IPS-11a (cell line): ENCODE results near the gene TP73.

ENCODE experiments used
- H3K4me3 ChIP-seq: one replicate; pipeline ENCODE4 v1.5.1; 2013; ENCODE audit warnings: low read depth, low read length, control low read depth

TP73 gene

GRCh38 chr1:3651026-3651929, 1.0 kb upstream of the TP73 start:
- H3K4me3 ChIP-seq, result peak overlapping the region; percentile 35

GRCh38 chr1:3652548-3653285, 401 bp downstream of the TP73 start:
- H3K4me3 ChIP-seq, result peak overlapping the region; percentile 33

DNA sequence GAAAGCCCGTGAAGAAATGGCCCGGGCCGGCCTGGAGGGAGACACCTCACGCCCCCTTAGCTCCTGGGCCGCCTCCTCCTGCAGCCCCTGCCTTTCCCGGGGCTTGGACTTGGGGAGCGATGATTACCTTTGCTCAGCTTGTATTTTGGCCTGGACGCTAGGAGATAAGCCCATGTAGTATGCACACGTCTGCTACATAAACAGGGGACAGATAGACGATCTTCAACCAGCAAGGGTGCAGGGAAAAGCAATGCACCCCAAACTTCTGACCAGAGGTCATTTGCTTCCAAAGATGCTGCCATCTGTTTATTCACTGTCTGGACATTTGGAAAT, 936 bp downstream of the TP73 start:
- H3K4me3 ChIP-seq, result no peak overlapping the region

DNA sequence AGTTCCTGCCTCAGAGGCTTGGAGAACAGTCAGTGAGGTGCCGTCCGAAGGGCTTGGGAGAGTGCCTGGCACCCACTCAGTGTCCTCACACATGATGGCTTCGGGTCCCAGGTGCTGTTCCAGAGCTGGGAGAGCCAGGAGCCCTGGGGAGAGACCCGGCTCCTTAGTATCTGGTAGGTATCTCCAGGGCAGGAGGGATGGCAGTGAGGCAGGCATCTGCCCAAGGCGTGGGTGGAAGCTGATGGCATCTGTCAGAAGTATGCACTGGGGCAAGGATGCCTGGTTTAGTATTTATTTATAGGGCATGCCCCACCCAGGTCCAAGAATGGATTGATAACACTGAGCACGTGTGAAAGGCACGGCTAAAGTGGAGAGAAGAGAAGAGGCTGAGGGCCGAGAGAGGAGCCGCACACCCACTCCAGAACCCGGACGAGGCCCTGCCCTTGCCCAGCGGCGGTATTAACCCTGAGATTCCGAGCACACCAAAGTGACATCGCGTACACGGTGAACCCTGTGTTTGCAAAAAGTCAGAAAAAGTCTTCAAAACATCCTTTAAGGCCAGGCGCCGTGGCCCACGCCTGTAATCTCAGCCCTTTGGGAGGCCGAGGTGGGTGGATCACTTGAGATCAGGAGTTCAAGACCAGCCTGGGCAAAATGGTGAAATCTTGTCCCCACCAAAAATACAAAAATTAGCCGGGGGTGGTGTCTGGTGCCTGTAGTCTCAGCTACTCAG, 2.4 kb downstream of the TP73 start:
- H3K4me3 ChIP-seq, result no peak overlapping the region

- no peak overlapping the region for H3K4me3 ChIP-seq
Observed at GRCh38 chr1:3656450-3657095, 4.3 kb downstream of the TP73 start.

DNA sequence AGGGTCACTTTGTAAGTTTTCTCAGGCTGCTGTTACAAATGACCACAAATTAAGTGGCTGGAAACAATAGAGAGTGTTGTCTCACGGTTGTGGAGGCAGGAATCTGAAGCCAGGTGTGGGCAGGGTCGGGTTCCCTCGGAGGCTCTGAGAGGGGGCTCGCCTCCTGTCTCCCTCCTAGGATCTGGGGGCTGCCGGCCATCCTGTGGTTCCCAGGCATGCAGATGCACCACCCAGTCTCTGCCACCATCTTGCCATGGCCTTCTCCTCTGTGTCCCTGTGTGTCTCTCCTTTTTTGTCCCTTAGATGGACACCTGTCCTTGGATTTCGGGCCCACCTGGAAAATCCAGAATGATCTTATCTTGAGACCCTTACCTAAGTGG, 4.8 kb downstream of the TP73 start:
- no peak overlapping the region for H3K4me3 ChIP-seq

DNA sequence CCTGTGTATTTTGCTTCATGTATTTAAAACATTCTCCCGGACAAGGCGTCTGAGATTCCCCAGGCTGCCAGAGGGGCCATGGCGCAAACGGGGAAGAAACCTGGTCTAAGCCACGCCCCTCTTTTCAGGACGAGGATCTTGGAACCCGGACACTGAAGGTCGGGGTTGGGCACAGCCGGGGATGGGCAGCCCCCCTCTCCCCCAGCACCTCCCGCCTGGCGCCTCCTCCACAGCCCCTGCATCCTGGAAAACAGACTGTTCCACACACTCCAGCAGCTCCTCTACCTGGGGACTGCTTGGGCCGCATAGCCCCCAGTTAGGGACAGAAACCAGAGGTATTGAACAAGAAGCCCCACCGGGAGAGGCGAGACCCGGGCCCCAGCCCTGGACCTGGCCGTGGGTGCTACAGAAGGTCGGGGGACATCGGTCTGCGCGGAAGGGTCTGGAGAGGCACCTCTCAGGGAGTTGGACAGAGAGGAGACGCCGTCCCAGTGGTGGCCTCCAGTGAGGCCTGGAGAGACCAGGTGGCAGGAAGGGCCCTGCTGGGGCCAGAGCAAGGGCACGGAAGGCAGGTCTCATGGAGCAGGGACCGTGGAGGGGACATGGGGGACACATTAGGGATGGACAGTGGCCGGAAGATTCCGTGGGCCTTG, 5.4 kb downstream of the TP73 start:
- H3K4me3 ChIP-seq, result no peak overlapping the region

- H3K4me3 ChIP-seq, result no peak overlapping the region
Observed at GRCh38 chr1:3658231-3658615, 5.9 kb downstream of the TP73 start.

- H3K4me3 ChIP-seq, result no peak overlapping the region
Observed at GRCh38 chr1:3659093-3659492, 6.8 kb downstream of the TP73 start.

- H3K4me3 ChIP-seq, result no peak overlapping the region
Observed at GRCh38 chr1:3660704-3661103, 8.4 kb downstream of the TP73 start.

GRCh38 chr1:3661631-3662030, 9.3 kb downstream of the TP73 start:
- H3K4me3 ChIP-seq, result no peak overlapping the region

- no peak overlapping the region for H3K4me3 ChIP-seq
Observed at GRCh38 chr1:3662080-3662671, 9.9 kb downstream of the TP73 start.

GRCh38 chr1:3663999-3664699, 11.8 kb downstream of the TP73 start:
- H3K4me3 ChIP-seq, result no peak overlapping the region

DNA sequence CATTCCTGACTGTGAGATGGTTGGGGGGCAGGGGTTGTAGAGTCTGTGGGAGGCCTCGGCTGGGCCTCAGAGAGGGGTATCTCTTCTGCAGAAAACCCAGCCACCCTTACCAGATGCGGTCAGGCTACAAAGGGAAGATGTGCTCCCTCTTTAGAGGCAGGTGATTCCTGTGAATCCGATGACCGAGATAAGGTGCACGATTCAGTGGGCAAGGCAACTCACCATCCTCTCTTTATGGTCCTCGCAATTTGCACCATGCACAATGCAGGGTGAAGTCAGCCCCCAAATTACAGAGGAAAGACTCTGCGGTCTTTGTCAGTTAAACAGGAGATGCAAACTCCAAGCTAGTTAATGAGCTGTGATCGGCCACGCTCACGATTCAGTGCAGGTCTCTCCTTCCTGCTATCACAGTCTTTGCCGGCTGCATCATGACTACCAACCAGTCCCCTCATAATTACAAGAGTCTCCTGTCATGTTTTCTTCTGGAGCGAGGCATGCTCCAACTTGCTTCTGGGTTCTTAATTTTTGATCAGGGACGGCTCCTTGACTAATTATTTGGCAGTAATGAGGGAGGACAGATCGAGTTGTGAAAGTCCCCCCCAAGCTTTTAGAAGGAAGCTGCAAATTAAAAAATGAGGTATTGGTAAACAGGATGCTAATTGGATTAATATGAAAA, 12.5 kb downstream of the TP73 start:
- H3K4me3 ChIP-seq, result no peak overlapping the region

DNA sequence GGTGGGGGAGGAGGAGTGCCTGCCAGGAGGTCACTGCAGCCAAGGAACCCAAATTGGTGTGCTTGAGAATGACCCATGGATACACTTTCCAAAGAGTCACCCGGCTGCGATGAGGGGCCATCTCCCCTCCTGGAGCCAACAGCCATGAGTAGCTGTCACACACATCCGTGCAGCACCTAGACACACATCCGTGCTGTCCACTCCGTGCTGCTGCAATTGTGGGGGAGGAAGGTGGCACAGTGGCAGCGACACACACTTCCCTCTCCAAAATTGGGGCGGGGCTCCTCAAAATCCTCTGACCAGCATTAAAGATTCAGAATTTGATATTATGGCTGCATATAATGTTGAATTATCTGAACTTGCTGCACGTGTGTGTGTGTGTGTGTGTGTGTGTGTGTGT, 15.8 kb downstream of the TP73 start:
- H3K4me3 ChIP-seq, result no peak overlapping the region

DNA sequence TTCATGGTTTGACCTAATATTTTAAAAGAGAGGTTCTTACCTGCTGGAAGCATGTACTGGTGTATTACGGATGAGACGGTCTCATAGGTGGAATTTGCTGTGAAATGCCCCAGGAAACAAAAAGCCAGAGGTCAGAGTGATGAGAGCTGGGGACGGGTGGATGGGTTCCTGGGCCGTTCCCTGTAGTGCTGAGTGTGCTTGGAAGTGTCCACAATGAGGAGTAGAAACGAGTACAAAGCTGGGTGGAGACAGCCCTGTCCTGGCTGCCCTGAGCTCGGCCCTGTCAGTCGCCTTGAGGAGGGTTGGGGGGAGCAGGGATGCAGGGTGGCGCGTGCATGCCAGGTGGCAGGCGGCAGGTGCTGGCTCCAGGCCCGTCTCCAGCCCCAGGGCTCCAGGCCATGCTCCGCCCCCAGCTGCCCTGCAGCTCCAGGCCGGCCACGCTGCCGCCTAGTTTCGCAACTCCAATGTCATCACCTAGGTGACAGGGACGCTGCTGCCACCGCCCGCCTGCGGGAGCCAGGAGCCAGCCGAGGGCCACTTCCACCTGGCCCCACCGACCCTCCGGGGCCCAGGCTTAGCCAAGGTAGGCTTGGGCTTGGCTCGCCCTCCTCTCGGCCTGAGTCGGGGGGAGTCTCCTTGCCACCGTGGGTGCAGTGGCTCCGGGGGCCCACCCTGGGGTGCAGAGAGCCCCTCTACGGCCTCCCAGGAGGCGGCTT, 16.4 kb downstream of the TP73 start:
- H3K4me3 ChIP-seq, result no peak overlapping the region

DNA sequence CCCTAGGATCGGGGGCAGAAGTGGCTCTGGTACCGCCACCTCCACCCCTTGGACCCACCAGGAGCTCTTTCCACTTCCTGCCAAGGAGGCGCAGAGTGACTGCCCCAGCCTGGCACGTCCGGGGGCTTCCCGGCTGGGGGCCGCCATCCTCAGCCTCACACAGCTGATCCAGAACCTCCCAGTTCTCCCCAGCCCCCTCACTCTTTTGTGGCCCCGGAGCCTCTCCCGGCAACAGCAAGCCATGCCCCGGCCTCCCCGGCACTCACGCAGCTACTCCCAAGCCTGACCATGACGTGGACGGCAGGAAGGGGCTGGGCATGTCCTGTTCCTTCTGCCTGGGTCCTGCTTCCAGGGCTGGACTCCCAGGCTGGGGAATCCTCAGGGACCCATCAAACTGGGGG, 17.1 kb downstream of the TP73 start:
- H3K4me3 ChIP-seq, result no peak overlapping the region

GRCh38 chr1:3669971-3670431, 17.7 kb downstream of the TP73 start:
- H3K4me3 ChIP-seq, result no peak overlapping the region
